Spinal cord (tissue), 10 donors: ENCODE data around the gene MED22. TPM values are rescaled to one million over a fixed set of nuclear protein-coding genes. Genes with fewer than 3 reads are reported as not detected.

ENCODE experiments used
- DNase-seq, 6 donors: peaks; one replicate each; pipeline versions ENCODE4 v3.0.0 to v3.0.0-alpha.2; 2013 to 2015; ENCODE audit warnings: low spot score in 6 of 6, low read depth in 4 of 6
- H3K27ac ChIP-seq: one replicate; pipeline ENCODE4 v1.5.1; 2013; ENCODE audit warnings: low read depth, low read length, control low read depth
- H3K27me3 ChIP-seq: one replicate; pipeline ENCODE4 v1.6.1; 2013; ENCODE audit warnings: low read length; ENCODE audit not compliant: control insufficient read depth, insufficient read depth
- H3K36me3 ChIP-seq: one replicate; pipeline ENCODE4 v1.6.1; 2013; ENCODE audit warnings: low read length; ENCODE audit not compliant: control insufficient read depth, insufficient read depth
- H3K4me1 ChIP-seq: one replicate; pipeline ENCODE4 v1.6.1; 2013; ENCODE audit warnings: low read length; ENCODE audit not compliant: control insufficient read depth, insufficient read depth
- H3K4me3 ChIP-seq: one replicate; pipeline ENCODE4 v1.5.1; 2013; ENCODE audit warnings: low read depth, low read length, control low read depth
- H3K9me3 ChIP-seq: one replicate; pipeline ENCODE4 v1.6.1; 2013; ENCODE audit warnings: low read length; ENCODE audit not compliant: control insufficient read depth, insufficient read depth
- WGBS: methylation state at CpG from one replicate; pipeline ENCODE4 v1.1.5; 2013; ENCODE audit warnings: missing lambda C conversion rate; ENCODE audit not compliant: insufficient coverage; 5-methylcytosine and 5-hydroxymethylcytosine counted together
- polyA plus RNA-seq, 2 donors: library from polyadenylated mRNA; unstranded; fragments of 120-200 nt; gene quantifications; one replicate each; pipeline ENCODE4 v1.2.1, GENCODE V29; 2013; ENCODE audit not compliant: insufficient read length in 2 of 2
- total RNA-seq, 2 donors: library from RNA; depleted of rRNA in 1 of 2; stranded (reverse); fragments of 120-200 nt in 1 of 2; fragments of >200 nt in 1 of 2; gene quantifications; one replicate each; pipeline versions ENCODE4 v1.2.3 to v1.2.4, GENCODE V29; 2013 to 2014
- donor health status: healthy.

MED22 gene
- total and polyA plus RNA-seq, 4 donors = 16.5 to 41.2 (median 33.0) TPM

- 93% methylated on average over 11 of the region's 12 CpGs for WGBS
- DNase-seq = no peak
- H3K27ac ChIP-seq = no peak overlapping the region
Measured at GRCh38 chr9:133389025-133389557, 41.2 kb upstream of the MED22 start.

DNA sequence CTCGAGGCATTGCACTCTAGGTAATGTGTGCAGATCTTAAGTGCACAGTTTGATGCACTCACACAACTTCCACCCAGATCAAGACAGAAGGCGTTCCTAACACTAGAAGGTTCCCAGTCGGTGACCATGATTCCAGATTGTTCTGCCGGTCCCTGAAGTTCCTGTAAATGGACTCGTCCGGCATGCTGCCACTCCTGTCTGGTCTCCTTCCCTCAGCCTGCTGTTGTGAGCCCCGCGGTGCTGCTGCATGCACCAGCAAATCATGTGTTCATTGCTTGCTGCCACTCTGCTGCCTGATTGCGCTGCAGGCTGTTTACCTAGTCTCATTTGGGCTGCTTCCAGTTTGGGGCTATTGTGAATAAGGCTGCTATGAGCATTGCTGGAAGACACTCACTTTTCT is 39.7 kb upstream of the MED22 start:
- Histone ChIP-seq H3K4me3 (no peak overlapping the region), H3K36me3 (peaks cover 19% of the 10 kb centered on the region), H3K9me3 (no peaks in the 10 kb centered on the region), H3K27ac (no peak overlapping the region), H3K4me1 (no peaks in the 10 kb centered on the region), H3K27me3 (no peaks in the 10 kb centered on the region)
- DNase-seq = peak in 1 of 6 donors; percentile 6
- 87% methylated on average over 8 of the region's 9 CpGs for WGBS

More at GRCh38 chr9:133389025-133389557, 41.2 kb upstream of the MED22 start:
- no peaks in the 10 kb centered on the region for H3K27me3 ChIP-seq
- H3K36me3 ChIP-seq = peaks cover 19% of the 10 kb centered on the region
- no peaks in the 10 kb centered on the region for H3K9me3 ChIP-seq
- H3K4me3 ChIP-seq = no peak overlapping the region
- H3K4me1 ChIP-seq = no peaks in the 10 kb centered on the region

DNA sequence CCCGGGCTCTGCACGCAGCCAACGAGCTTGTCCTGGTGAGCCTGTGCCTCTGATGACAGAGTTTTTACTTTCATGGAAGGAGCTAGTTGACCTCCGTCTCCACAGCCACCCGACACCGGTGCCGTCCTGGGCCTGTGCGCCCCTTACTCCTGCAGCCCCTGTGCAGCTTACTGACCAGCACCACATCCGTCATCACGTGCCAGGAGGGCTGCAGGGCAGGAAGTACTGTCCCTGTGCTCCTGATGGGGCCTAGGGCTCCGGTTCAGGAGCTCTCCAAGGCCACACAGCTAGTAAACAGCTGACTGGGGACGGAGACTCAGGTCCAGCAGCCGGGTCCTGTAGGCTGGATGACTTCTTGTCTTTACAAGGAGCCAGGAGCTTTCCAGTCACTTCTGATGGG is 38.4 kb upstream of the MED22 start:
- Histone ChIP-seq H3K27ac (no peak overlapping the region), H3K9me3 (no peaks in the 10 kb centered on the region), H3K4me1 (no peaks in the 10 kb centered on the region), H3K4me3 (no peak overlapping the region), H3K36me3 (peaks cover 19% of the 10 kb centered on the region), H3K27me3 (no peaks in the 10 kb centered on the region)
- no peak for DNase-seq
- 82% methylated on average over 13 of the region's 13 CpGs for WGBS

- 89% methylated on average over 14 of the region's 14 CpGs for WGBS
- H3K36me3 ChIP-seq = peaks cover 19% of the 10 kb centered on the region
- DNase-seq = no peak
- no peak overlapping the region for H3K27ac ChIP-seq
- no peak overlapping the region for H3K4me3 ChIP-seq
- no peaks in the 10 kb centered on the region for H3K4me1 ChIP-seq
- no peaks in the 10 kb centered on the region for H3K9me3 ChIP-seq
- no peaks in the 10 kb centered on the region for H3K27me3 ChIP-seq
Measured at GRCh38 chr9:133385452-133385851, 37.5 kb upstream of the MED22 start.

DNA sequence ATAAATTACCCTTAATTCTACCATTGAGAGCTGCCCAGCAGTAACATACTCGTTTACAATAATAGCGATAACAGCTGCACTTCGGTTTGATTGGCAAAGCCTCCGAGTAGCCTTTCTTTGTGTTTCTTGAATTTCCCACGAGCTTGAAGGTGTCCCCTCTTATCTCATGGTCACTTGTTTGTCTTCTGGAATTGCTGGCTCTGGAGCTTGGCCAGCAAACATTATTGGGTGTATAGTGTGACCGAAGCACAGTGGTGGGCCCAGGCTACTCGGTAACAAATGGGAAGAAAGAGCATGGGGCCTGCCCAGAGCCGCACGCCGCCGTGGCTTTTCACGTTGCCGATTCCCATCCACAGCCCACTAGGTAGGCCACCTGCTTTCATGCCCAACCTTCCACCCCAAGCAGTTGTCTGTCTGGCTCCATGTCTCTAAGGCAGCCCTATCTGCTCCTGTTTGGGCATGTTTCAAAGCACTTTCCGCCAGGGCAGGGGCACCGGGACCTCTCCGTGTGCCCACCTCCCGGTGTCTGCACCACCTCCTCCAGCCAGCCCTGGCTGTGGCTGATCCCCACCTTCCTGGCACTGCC is 36.9 kb upstream of the MED22 start:
- WGBS = 90% methylated on average over 17 of the region's 17 CpGs
- no peak for DNase-seq
- Histone ChIP-seq H3K27me3 (no peaks in the 10 kb centered on the region), H3K36me3 (peaks cover 19% of the 10 kb centered on the region), H3K4me3 (no peak overlapping the region), H3K4me1 (no peaks in the 10 kb centered on the region), H3K27ac (no peak overlapping the region), H3K9me3 (no peaks in the 10 kb centered on the region)

- 95% methylated on average over 3 of the region's 3 CpGs for WGBS
- H3K27ac ChIP-seq = no peak overlapping the region
- H3K27me3 ChIP-seq = no peaks in the 10 kb centered on the region
Measured at GRCh38 chr9:133383438-133383837, 35.5 kb upstream of the MED22 start.

GRCh38 chr9:133382507-133383141 is 34.7 kb upstream of the MED22 start:
- DNase-seq = no peak
- 94% methylated on average over 4 of the region's 4 CpGs for WGBS
- no peaks in the 10 kb centered on the region for H3K4me1 ChIP-seq
- no peaks in the 10 kb centered on the region for H3K27me3 ChIP-seq
- H3K4me3 ChIP-seq = no peak overlapping the region
- no peaks in the 10 kb centered on the region for H3K9me3 ChIP-seq
- H3K36me3 ChIP-seq = peaks cover 19% of the 10 kb centered on the region
- H3K27ac ChIP-seq = no peak overlapping the region

More at GRCh38 chr9:133383438-133383837, 35.5 kb upstream of the MED22 start:
- Histone ChIP-seq H3K36me3 (peaks cover 19% of the 10 kb centered on the region), H3K4me3 (no peak overlapping the region), H3K4me1 (no peaks in the 10 kb centered on the region), H3K9me3 (no peaks in the 10 kb centered on the region)
- no peak for DNase-seq

DNA sequence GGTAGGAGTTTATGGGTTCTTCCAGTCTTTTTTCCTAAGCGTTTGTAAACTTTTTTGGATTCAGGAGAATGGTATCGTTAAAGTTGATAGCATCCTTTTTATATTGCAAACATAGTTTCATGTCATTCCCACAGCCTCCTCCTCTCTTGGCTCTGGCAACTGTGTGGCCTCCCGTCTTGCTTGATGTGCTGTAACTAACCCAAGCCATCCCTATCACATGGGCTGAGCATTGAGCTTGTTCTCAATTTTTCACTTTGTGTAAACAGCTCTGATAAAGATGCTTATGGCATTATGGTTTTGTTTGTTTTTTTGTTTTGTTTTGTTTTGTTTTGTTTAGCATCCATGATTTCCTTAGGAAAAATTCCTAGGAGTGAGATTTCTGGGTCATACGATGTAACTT is 32.8 kb upstream of the MED22 start:
- Histone ChIP-seq H3K27me3 (no peaks in the 10 kb centered on the region), H3K9me3 (no peaks in the 10 kb centered on the region), H3K4me1 (peaks cover 10% of the 10 kb centered on the region), H3K36me3 (peaks cover 9% of the 10 kb centered on the region), H3K4me3 (no peak overlapping the region), H3K27ac (no peak overlapping the region)
- WGBS = 80% methylated on average over 1 of the region's 4 CpGs
- no peak for DNase-seq

GRCh38 chr9:133379153-133380086 is 31.5 kb upstream of the MED22 start:
- DNase-seq = no peak
- Histone ChIP-seq H3K27me3 (no peaks in the 10 kb centered on the region), H3K9me3 (no peaks in the 10 kb centered on the region), H3K36me3 (no peaks in the 10 kb centered on the region), H3K4me3 (no peak overlapping the region), H3K27ac (no peak overlapping the region), H3K4me1 (peaks cover 13% of the 10 kb centered on the region)
- WGBS = 83% methylated on average over 9 of the region's 14 CpGs
